ENCODE results near the gene ENSA.

- TF ChIP-seq EZH2 (IDR thresholded peaks at IDR 0.05; ENCODE audit: low read depth, unreplicated experiment): no peak
- TF ChIP-seq CTCF (conservative IDR thresholded peaks at IDR 0.05; ENCODE audit: low read depth in 2 of 2): no peak
- TF ChIP-seq EZH2phosphoT487 (IDR thresholded peaks at IDR 0.05; ENCODE audit: unreplicated experiment): no peak
- TF ChIP-seq POLR2AphosphoS5 (IDR thresholded peaks at IDR 0.05; ENCODE audit: low read depth): no peak
- TF ChIP-seq, protein P1, sequence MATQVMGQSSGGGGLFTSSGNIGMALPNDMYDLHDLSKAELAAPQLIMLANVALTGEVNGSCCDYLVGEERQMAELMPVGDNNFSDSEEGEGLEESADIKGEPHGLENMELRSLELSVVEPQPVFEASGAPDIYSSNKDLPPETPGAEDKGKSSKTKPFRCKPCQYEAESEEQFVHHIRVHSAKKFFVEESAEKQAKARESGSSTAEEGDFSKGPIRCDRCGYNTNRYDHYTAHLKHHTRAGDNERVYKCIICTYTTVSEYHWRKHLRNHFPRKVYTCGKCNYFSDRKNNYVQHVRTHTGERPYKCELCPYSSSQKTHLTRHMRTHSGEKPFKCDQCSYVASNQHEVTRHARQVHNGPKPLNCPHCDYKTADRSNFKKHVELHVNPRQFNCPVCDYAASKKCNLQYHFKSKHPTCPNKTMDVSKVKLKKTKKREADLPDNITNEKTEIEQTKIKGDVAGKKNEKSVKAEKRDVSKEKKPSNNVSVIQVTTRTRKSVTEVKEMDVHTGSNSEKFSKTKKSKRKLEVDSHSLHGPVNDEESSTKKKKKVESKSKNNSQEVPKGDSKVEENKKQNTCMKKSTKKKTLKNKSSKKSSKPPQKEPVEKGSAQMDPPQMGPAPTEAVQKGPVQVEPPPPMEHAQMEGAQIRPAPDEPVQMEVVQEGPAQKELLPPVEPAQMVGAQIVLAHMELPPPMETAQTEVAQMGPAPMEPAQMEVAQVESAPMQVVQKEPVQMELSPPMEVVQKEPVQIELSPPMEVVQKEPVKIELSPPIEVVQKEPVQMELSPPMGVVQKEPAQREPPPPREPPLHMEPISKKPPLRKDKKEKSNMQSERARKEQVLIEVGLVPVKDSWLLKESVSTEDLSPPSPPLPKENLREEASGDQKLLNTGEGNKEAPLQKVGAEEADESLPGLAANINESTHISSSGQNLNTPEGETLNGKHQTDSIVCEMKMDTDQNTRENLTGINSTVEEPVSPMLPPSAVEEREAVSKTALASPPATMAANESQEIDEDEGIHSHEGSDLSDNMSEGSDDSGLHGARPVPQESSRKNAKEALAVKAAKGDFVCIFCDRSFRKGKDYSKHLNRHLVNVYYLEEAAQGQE (IDR thresholded peaks at IDR 0.05; ENCODE audit: unreplicated experiment): no peak
- no peak for TF ChIP-seq CREB1 (CRISPR knock-in tag; IDR thresholded peaks at IDR 0.05; ENCODE audit: low read depth)
- TF ChIP-seq ZNF331 (CRISPR knock-in tag; IDR thresholded peaks at IDR 0.05; ENCODE audit: low read depth): no peak
- no peak for TF ChIP-seq ETS1 (IDR thresholded peaks at IDR 0.05)
- TF ChIP-seq JUNB (IDR thresholded peaks at IDR 0.05; ENCODE audit: unreplicated experiment): no peak
- TF ChIP-seq NANOG (IDR thresholded peaks at IDR 0.05; ENCODE audit: borderline replicate concordance): no peak
- TF ChIP-seq STAT1 (IDR thresholded peaks at IDR 0.05; ENCODE audit: unreplicated experiment): no peak
- TF ChIP-seq ZNF114 (CRISPR knock-in tag; IDR thresholded peaks at IDR 0.05): no peak
- TF ChIP-seq, protein P2, sequence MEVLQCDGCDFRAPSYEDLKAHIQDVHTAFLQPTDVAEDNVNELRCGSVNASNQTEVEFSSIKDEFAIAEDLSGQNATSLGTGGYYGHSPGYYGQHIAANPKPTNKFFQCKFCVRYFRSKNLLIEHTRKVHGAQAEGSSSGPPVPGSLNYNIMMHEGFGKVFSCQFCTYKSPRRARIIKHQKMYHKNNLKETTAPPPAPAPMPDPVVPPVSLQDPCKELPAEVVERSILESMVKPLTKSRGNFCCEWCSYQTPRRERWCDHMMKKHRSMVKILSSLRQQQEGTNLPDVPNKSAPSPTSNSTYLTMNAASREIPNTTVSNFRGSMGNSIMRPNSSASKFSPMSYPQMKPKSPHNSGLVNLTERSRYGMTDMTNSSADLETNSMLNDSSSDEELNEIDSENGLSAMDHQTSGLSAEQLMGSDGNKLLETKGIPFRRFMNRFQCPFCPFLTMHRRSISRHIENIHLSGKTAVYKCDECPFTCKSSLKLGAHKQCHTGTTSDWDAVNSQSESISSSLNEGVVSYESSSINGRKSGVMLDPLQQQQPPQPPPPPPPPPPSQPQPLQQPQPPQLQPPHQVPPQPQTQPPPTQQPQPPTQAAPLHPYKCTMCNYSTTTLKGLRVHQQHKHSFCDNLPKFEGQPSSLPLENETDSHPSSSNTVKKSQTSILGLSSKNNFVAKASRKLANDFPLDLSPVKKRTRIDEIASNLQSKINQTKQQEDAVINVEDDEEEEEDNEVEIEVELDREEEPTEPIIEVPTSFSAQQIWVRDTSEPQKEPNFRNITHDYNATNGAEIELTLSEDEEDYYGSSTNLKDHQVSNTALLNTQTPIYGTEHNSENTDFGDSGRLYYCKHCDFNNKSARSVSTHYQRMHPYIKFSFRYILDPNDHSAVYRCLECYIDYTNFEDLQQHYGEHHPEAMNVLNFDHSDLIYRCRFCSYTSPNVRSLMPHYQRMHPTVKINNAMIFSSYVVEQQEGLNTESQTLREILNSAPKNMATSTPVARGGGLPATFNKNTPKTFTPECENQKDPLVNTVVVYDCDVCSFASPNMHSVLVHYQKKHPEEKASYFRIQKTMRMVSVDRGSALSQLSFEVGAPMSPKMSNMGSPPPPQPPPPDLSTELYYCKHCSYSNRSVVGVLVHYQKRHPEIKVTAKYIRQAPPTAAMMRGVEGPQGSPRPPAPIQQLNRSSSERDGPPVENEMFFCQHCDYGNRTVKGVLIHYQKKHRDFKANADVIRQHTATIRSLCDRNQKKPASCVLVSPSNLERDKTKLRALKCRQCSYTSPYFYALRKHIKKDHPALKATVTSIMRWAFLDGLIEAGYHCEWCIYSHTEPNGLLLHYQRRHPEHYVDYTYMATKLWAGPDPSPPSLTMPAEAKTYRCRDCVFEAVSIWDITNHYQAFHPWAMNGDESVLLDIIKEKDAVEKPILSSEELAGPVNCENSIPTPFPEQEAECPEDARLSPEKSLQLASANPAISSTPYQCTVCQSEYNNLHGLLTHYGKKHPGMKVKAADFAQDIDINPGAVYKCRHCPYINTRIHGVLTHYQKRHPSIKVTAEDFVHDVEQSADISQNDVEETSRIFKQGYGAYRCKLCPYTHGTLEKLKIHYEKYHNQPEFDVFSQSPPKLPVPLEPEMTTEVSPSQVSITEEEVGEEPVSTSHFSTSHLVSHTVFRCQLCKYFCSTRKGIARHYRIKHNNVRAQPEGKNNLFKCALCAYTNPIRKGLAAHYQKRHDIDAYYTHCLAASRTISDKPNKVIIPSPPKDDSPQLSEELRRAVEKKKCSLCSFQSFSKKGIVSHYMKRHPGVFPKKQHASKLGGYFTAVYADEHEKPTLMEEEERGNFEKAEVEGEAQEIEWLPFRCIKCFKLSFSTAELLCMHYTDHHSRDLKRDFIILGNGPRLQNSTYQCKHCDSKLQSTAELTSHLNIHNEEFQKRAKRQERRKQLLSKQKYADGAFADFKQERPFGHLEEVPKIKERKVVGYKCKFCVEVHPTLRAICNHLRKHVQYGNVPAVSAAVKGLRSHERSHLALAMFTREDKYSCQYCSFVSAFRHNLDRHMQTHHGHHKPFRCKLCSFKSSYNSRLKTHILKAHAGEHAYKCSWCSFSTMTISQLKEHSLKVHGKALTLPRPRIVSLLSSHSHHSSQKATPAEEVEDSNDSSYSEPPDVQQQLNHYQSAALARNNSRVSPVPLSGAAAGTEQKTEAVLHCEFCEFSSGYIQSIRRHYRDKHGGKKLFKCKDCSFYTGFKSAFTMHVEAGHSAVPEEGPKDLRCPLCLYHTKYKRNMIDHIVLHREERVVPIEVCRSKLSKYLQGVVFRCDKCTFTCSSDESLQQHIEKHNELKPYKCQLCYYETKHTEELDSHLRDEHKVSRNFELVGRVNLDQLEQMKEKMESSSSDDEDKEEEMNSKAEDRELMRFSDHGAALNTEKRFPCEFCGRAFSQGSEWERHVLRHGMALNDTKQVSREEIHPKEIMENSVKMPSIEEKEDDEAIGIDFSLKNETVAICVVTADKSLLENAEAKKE (CRISPR knock-in tag; IDR thresholded peaks at IDR 0.05): no peak
Measured at GRCh38 chr1:150613061-150613920, 16.1 kb downstream of the ENSA start.
